Lung (tissue), 12 donors: ENCODE results near the gene TBC1D23. TPM values are rescaled to one million over a fixed set of nuclear protein-coding genes. Genes with fewer than 3 reads are reported as not detected.

ENCODE experiments used
- ATAC-seq: fragments of 200-7000 bp; cut with Tn5 transposase; one replicate; pipeline ENCODE4 v1.9.1; 2020; ENCODE audit warnings: moderate number of reproducible peaks; ENCODE audit not compliant: insufficient read depth, low FRiP score
- DNase-seq, 3 donors: peaks; one replicate each; pipeline ENCODE4 v3.0.0-alpha.2; 2013 to 2017
- H3K27ac ChIP-seq, 2 donors: one replicate each; pipeline ENCODE4 v1.5.1; 2013; ENCODE audit warnings: mild to moderate bottlenecking in 2 of 2, moderate library complexity in 2 of 2, control low read depth in 1 of 2, inconsistent platforms in 1 of 2, low read depth in 1 of 2, low read length in 1 of 2
- H3K27me3 ChIP-seq, 3 donors: one replicate each; pipeline ENCODE4 v1.5.1; 2013; ENCODE audit warnings: low read length in 2 of 3; ENCODE audit not compliant: control insufficient read depth in 3 of 3, insufficient read depth in 3 of 3
- H3K36me3 ChIP-seq, 4 donors: one replicate each; pipeline ENCODE4 v1.5.1; 2013; ENCODE audit warnings: low read length in 4 of 4, mild to moderate bottlenecking in 1 of 4, moderate library complexity in 1 of 4; ENCODE audit not compliant: control insufficient read depth in 4 of 4, insufficient read depth in 4 of 4
- H3K4me1 ChIP-seq, 5 donors: one replicate each; pipeline ENCODE4 v1.5.1; 2013; ENCODE audit warnings: low read length in 5 of 5, mild to moderate bottlenecking in 2 of 5, moderate library complexity in 1 of 5; ENCODE audit not compliant: control insufficient read depth in 5 of 5, insufficient read depth in 5 of 5
- H3K4me3 ChIP-seq: one replicate; pipeline ENCODE4 v1.5.1; 2013; ENCODE audit warnings: mild to moderate bottlenecking, control low read depth, moderate library complexity
- H3K9ac ChIP-seq, 2 donors: one replicate each; pipeline ENCODE4 v1.5.1; 2013; ENCODE audit warnings: low read length in 2 of 2, control low read depth in 1 of 2; ENCODE audit not compliant: insufficient read depth in 1 of 2
- H3K9me3 ChIP-seq, 4 donors: one replicate each; pipeline ENCODE4 v1.5.1; 2013; ENCODE audit warnings: low read length in 3 of 4, mild to moderate bottlenecking in 1 of 4, moderate library complexity in 1 of 4; ENCODE audit not compliant: control insufficient read depth in 4 of 4, insufficient read depth in 3 of 4
- CTCF ChIP-seq: IDR thresholded peaks from 2 replicates; pipeline ENCODE4 v1.5.1; 2012; ENCODE audit warnings: mild to moderate bottlenecking; ENCODE audit errors: control extremely low read depth, extremely low read depth
- WGBS, 2 donors: extraction: QIAGEN DNeasy Blood & Tissue Kit; methylation state at CpG; one replicate each; pipeline ENCODE4 v1.1.7; 2013; 5-methylcytosine and 5-hydroxymethylcytosine counted together
- polyA plus RNA-seq, 2 donors: library from polyadenylated mRNA; stranded (reverse); fragments of 200-250 nt; gene quantifications; one replicate each; pipeline ENCODE4 v1.2.1, GENCODE V29; 2013
- total RNA-seq, 2 donors: library from RNA; depleted of rRNA in 1 of 2; stranded (reverse); fragments of >200 nt in 1 of 2; gene quantifications; one replicate each; pipeline ENCODE4 v1.2.1, GENCODE V29; 2014 to 2021
- donor health status: control.
- donor health status: control.
- donor health status: Bipolar disorder and iron deficiency.
- donor health status: healthy.
- donor health status: DM: yes; HTN: yes; CAD: no.

TBC1D23 gene
- total and polyA plus RNA-seq, 4 donors = 15.7 to 60.6 (median 26.9) TPM

GRCh38 chr3:100316641-100317069, 55.9 kb downstream of the TBC1D23 start:
- no peaks in the 10 kb centered on the region for H3K9me3 ChIP-seq
- H3K36me3 ChIP-seq = peaks cover 0 to 23% (median 6%) of the 10 kb centered on the region in 4 donors
- H3K27ac ChIP-seq = no peak overlapping the region
- peak; percentile 31 for TF ChIP-seq CTCF
- ATAC-seq = peak; percentile 82
- H3K9ac ChIP-seq = no peak overlapping the region
- DNase-seq = peak; percentile 15 to 77 (median 73)
- H3K4me1 ChIP-seq = peaks cover 0 to 1% (median 0%) of the 10 kb centered on the region in 5 donors
- WGBS, 2 donors = 30 to 34% methylated on average over 8 of the region's 8 CpGs
- no peak overlapping the region for H3K4me3 ChIP-seq
- no peaks in the 10 kb centered on the region for H3K27me3 ChIP-seq

GRCh38 chr3:100317912-100318311, 57.1 kb downstream of the TBC1D23 start:
- Histone ChIP-seq H3K36me3 (peaks cover 0 to 18% (median 6%) of the 10 kb centered on the region in 4 donors), H3K9ac (no peak overlapping the region)
- TF ChIP-seq CTCF = no peak

GRCh38 chr3:100319951-100320350, 59.2 kb downstream of the TBC1D23 start:
- no peak for TF ChIP-seq CTCF
- ATAC-seq (no peak), DNase-seq (no peak)
- Histone ChIP-seq H3K9ac (no peak overlapping the region), H3K9me3 (no peaks in the 10 kb centered on the region), H3K27me3 (no peaks in the 10 kb centered on the region), H3K27ac (no peak overlapping the region), H3K4me3 (no peak overlapping the region), H3K4me1 (peaks cover 0 to 1% (median 0%) of the 10 kb centered on the region in 5 donors), H3K36me3 (peaks cover 0 to 18% (median 5%) of the 10 kb centered on the region in 4 donors)
- WGBS, 2 donors = 94 to 98% methylated on average over 2 of the region's 2 CpGs

More at GRCh38 chr3:100317912-100318311, 57.1 kb downstream of the TBC1D23 start:
- H3K4me1 ChIP-seq = peaks cover 0 to 1% (median 0%) of the 10 kb centered on the region in 5 donors
- WGBS, 2 donors = 51 to 59% methylated on average over 2 of the region's 2 CpGs
- no peak overlapping the region for H3K4me3 ChIP-seq
- no peaks in the 10 kb centered on the region for H3K9me3 ChIP-seq
- no peak for DNase-seq
- H3K27me3 ChIP-seq = no peaks in the 10 kb centered on the region
- ATAC-seq = no peak
- H3K27ac ChIP-seq = no peak overlapping the region

GRCh38 chr3:100324044-100324443, 63.3 kb downstream of the TBC1D23 start:
- Histone ChIP-seq H3K9ac (no peak overlapping the region), H3K27ac (no peak overlapping the region), H3K4me1 (no peaks in the 10 kb centered on the region), H3K36me3 (peaks cover 2 to 21% (median 7%) of the 10 kb centered on the region in 4 donors), H3K4me3 (no peak overlapping the region), H3K9me3 (no peaks in the 10 kb centered on the region), H3K27me3 (no peaks in the 10 kb centered on the region)
- ATAC-seq (no peak), DNase-seq (no peak)
- no peak for TF ChIP-seq CTCF
